Measurements from ENCODE around the gene KNSTRN. TPM values are rescaled to one million over a fixed set of nuclear protein-coding genes. Genes with fewer than 3 reads are reported as not detected.

KNSTRN gene
- total RNA-seq, 1 donor from 2014 or later = 28.4 TPM

GRCh38 chr15:40409366-40409765, 26.8 kb downstream of the KNSTRN start:
- Mint-ChIP-seq H3K36me3 (ENCODE audit: low read depth) (peaks cover 28% of the 10 kb centered on the region), H3K27me3 (ENCODE audit: low read depth) (no peaks in the 10 kb centered on the region), H3K27ac (ENCODE audit: unreplicated experiment) (no peak overlapping the region), H3K4me1 (ENCODE audit: low read depth) (peaks cover 26% of the 10 kb centered on the region), H3K4me3 (ENCODE audit: unreplicated experiment) (no peak overlapping the region), H3K9me3 (ENCODE audit: low read depth) (no peaks in the 10 kb centered on the region)
- no peak for DNase-seq (ENCODE audit: low spot score)
- no peak for TF ChIP-seq CTCF (IDR thresholded peaks at IDR 0.05)

GRCh38 chr15:40410476-40410875, 28.0 kb downstream of the KNSTRN start:
- peaks cover 37% of the 10 kb centered on the region for H3K36me3 Mint-ChIP-seq (ENCODE audit: low read depth)
- H3K9me3 Mint-ChIP-seq (ENCODE audit: low read depth) = no peaks in the 10 kb centered on the region
- H3K4me1 Mint-ChIP-seq (ENCODE audit: low read depth) = peaks cover 17% of the 10 kb centered on the region
- no peaks in the 10 kb centered on the region for H3K27me3 Mint-ChIP-seq (ENCODE audit: low read depth)
- no peak for TF ChIP-seq CTCF (IDR thresholded peaks at IDR 0.05)
- H3K4me3 Mint-ChIP-seq (ENCODE audit: unreplicated experiment) = no peak overlapping the region
- DNase-seq (ENCODE audit: low spot score) = no peak
- H3K27ac Mint-ChIP-seq (ENCODE audit: unreplicated experiment) = no peak overlapping the region

DNA sequence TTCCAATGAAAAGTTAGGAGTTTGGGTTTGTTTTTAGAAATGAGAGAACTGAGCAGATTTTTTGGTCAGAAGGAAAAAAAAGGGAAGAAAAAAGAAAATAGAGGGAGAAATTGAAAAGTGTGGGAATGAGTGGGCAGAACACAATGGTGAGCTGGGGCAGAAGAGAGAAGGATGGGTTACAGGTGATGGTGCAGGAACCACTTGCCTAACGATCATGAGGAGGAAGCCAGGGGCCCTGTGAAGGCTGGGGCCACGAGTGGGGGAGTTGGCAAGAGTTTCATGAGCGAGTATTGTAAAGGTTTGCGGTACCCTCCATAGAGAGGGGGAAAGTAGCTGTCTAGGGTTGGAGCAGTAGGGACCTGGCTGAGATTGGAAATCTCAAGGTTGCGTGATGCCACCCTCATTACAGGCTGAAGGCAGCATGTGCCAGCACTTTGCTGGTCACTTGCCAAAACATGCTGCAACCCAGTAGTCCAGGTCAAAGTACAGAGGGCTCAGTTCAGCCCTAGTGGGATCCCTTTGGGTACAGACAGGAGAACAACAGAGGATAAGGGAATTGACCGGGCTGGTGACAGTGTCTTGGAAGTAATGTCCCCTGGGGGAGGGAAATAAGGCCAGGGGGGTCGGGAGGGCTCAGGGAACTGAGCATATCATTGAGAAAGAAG, 29.7 kb downstream of the KNSTRN start:
- no peak for TF ChIP-seq CTCF (IDR thresholded peaks at IDR 0.05)
- H3K4me1 Mint-ChIP-seq (ENCODE audit: low read depth) = peaks cover 4% of the 10 kb centered on the region
- H3K4me3 Mint-ChIP-seq (ENCODE audit: unreplicated experiment) = no peak overlapping the region
- no peak overlapping the region for H3K27ac Mint-ChIP-seq (ENCODE audit: unreplicated experiment)
- H3K27me3 Mint-ChIP-seq (ENCODE audit: low read depth) = no peaks in the 10 kb centered on the region
- no peaks in the 10 kb centered on the region for H3K9me3 Mint-ChIP-seq (ENCODE audit: low read depth)
- DNase-seq (ENCODE audit: low spot score) = no peak
- peaks cover 39% of the 10 kb centered on the region for H3K36me3 Mint-ChIP-seq (ENCODE audit: low read depth)

- peaks cover 46% of the 10 kb centered on the region for H3K36me3 Mint-ChIP-seq (ENCODE audit: low read depth)
Observed at GRCh38 chr15:40413036-40413435, 30.5 kb downstream of the KNSTRN start.

GRCh38 chr15:40414816-40415215, 32.3 kb downstream of the KNSTRN start:
- peaks cover 46% of the 10 kb centered on the region for H3K36me3 Mint-ChIP-seq (ENCODE audit: low read depth)

More at GRCh38 chr15:40413036-40413435, 30.5 kb downstream of the KNSTRN start:
- H3K9me3 Mint-ChIP-seq (ENCODE audit: low read depth) = no peaks in the 10 kb centered on the region
- TF ChIP-seq CTCF (IDR thresholded peaks at IDR 0.05) = no peak
- no peak overlapping the region for H3K27ac Mint-ChIP-seq (ENCODE audit: unreplicated experiment)
- H3K4me3 Mint-ChIP-seq (ENCODE audit: unreplicated experiment) = no peak overlapping the region
- DNase-seq (ENCODE audit: low spot score) = no peak
- no peaks in the 10 kb centered on the region for H3K4me1 Mint-ChIP-seq (ENCODE audit: low read depth)
- H3K27me3 Mint-ChIP-seq (ENCODE audit: low read depth) = no peaks in the 10 kb centered on the region

More at GRCh38 chr15:40414816-40415215, 32.3 kb downstream of the KNSTRN start:
- DNase-seq (ENCODE audit: low spot score) = no peak
- no peaks in the 10 kb centered on the region for H3K27me3 Mint-ChIP-seq (ENCODE audit: low read depth)
- no peaks in the 10 kb centered on the region for H3K9me3 Mint-ChIP-seq (ENCODE audit: low read depth)
- H3K4me3 Mint-ChIP-seq (ENCODE audit: unreplicated experiment) = no peak overlapping the region
- no peak for TF ChIP-seq CTCF (IDR thresholded peaks at IDR 0.05)
- no peaks in the 10 kb centered on the region for H3K4me1 Mint-ChIP-seq (ENCODE audit: low read depth)
- H3K27ac Mint-ChIP-seq (ENCODE audit: unreplicated experiment) = no peak overlapping the region

All from chondrocyte (in vitro differentiated cells).